GM12874 (cell line): Measurements from ENCODE around the gene MAP3K19.

Experiments
- CTCF ChIP-seq: IDR thresholded peaks from 2 replicates; pipeline ENCODE4 v1.5.1; 2011; ENCODE audit warnings: low read depth, mild to moderate bottlenecking, control low read depth, low read length, moderate library complexity; ENCODE audit not compliant: insufficient read depth

The MAP3K19 gene

GRCh38 chr2:135091681-135092080 is 44.4 kb upstream of the MAP3K19 start:
- no peak for TF ChIP-seq CTCF

- TF ChIP-seq CTCF: no peak
These were observed 39.0 kb upstream of the MAP3K19 start for GRCh38 chr2:135086222-135086621.

DNA sequence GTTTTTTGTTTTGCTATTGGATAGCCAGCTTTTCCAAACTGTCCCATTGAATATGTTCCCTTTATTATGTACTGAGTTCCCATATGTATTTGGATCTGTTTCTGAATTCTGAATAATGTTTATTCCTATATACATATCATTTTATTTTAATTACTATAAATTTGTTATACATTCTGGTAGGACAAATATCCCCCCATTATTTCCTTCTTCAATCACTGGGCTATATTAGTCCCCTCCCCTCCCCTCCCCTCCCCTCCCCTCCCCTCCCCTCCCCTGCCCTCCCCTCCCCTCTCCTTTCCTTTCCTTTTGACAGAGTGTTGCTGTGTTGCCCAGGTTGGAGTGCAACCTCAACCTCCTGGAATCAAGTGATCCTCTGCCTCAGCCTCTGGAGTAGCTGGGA is 31.2 kb upstream of the MAP3K19 start:
- TF ChIP-seq CTCF: no peak

DNA sequence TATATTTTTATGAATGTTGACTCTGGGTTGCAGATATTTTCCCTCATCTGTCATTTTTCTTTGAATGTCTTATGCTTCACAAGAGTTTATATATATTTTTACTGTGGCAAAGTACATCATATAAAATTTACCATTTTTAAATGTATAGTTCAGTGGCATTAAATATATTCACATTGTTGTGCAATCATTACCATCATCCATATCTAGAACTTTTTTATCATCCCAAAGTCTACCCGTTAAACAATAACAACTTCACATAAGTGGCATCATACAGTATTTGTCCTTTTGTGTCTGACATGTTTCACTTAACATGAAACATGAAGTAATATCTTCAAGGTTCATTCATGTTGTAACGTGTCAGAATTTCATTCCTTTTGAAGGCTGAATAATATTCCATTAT is 29.3 kb upstream of the MAP3K19 start:
- TF ChIP-seq CTCF: no peak

- no peak for TF ChIP-seq CTCF
These were observed 27.0 kb upstream of the MAP3K19 start for GRCh38 chr2:135074216-135074615.

- TF ChIP-seq CTCF: no peak
These were observed 25.1 kb upstream of the MAP3K19 start for GRCh38 chr2:135072125-135072997.

DNA sequence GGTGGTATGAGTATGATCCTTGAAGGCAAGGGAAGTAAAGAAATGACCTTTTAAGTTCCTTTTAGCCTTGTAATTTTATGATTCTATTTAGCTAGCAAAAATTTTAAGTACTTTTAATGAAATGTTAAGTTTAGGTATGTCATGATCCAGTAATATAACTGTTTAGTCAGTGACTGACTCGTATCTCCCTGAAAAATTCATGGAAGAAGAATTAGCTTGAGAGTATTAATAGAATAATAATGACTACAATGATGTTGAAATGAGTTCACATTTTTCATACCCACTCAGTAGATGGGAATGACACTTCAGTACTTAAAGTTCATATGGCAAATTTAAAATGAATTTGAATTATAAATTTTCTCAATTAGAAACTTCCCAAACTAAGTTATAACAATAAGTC is 19.5 kb upstream of the MAP3K19 start:
- no peak for TF ChIP-seq CTCF
